Measurements from ENCODE around the gene PHACTR4.
"Not testable (repeated sequence)": the region's sequence is repeated elsewhere in the genome, so short reads cannot be mapped to it uniquely, and the experiment has no call there.

The PHACTR4 gene

GRCh38 chr1:28369371-28370238 is at the start of gene PHACTR4:
Gene PHACTR4 (plus strand): TSS chr1:28369740. CDS start chr1:28407448, 37,708 bp downstream.
- in situ Hi-C loops (cut with MboI; ENCODE audit: low sequenced_read_pairs), result no loop called here

- in situ Hi-C loops (cut with MboI; ENCODE audit: low sequenced_read_pairs), result no loop called here
Observed at GRCh38 chr1:28322194-28322593, 47.3 kb upstream of the PHACTR4 start.

GRCh38 chr1:28323720-28324119 is 45.8 kb upstream of the PHACTR4 start:
- in situ Hi-C loops (cut with MboI; ENCODE audit: low sequenced_read_pairs), result no loop called here

GRCh38 chr1:28326515-28326914 is 43.0 kb upstream of the PHACTR4 start:
- in situ Hi-C loops (cut with MboI; ENCODE audit: low sequenced_read_pairs), result no loop called here

- in situ Hi-C loops (cut with MboI; ENCODE audit: low sequenced_read_pairs), result no loop called here
Observed at GRCh38 chr1:28326984-28327383, 42.6 kb upstream of the PHACTR4 start.

GRCh38 chr1:28327431-28327830 is 42.1 kb upstream of the PHACTR4 start:
- in situ Hi-C loops (cut with MboI; ENCODE audit: low sequenced_read_pairs), result not testable (repeated sequence)

DNA sequence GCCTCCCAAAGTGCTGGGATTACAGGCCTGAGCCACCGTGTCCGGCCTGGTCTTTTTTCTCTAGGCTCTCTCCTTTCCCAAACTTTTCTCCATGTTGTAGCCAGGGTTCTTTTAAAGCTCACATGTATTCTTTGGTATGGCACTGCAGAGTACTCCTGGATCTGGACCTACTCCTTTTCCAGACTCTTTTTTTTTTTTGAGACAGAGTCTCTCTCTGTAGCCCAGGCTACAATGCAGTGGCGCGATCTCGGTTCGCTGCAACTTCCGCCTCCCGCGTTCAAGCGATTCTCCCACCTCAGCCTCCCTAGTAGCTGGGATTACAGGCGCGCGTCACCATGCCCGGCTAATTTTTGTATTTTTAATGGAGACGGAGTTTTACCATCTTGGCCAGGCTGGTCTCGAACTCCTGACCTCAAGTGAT is 41.3 kb upstream of the PHACTR4 start:
- in situ Hi-C loops (cut with MboI; ENCODE audit: low sequenced_read_pairs), result no loop called here

GRCh38 chr1:28329395-28330153 is 40.0 kb upstream of the PHACTR4 start:
- in situ Hi-C loops (cut with MboI; ENCODE audit: low sequenced_read_pairs), result no loop called here

DNA sequence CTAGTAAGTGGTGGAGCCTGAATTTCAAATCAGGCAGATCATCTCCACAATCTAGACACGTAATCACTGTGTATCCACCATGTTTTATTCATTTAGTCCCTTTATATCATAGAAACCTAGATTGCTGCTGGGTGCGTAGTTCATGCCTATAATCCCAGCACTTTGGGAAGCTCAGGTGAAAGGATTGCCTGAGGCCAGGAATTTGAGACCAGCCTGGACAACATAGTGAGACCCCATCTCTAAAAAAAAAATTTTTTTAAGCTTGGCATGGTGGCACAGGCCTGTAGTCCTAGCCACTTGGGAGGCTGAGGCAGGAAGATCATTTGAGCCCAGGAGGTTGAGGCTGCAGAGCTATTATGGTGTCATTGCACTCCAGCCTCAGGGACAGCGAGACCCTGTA is 30.6 kb upstream of the PHACTR4 start:
- in situ Hi-C loops (cut with MboI; ENCODE audit: low sequenced_read_pairs), result no loop called here

DNA sequence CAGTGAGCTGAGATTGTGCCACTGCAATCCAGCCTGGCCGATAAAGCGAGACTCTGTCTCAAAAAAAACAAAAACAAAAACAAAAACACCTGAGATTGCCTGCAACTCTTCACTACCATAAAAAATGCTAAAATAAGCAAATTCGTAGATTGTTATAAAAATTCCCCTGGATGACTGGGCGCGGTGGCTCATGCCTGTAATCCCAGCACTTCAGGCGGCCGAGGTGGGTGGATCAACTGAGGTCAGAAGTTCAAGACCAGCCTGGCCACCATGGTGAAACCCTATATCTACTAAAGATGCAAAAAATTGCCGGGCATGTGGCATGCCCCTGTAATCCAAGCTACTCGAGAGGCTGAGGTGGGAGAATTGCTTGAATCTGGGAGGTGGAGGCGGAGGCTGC is 30.0 kb upstream of the PHACTR4 start:
- in situ Hi-C loops (cut with MboI; ENCODE audit: low sequenced_read_pairs), result no loop called here

GRCh38 chr1:28340221-28340974 is 29.1 kb upstream of the PHACTR4 start:
- in situ Hi-C loops (cut with MboI; ENCODE audit: low sequenced_read_pairs), result no loop called here

DNA sequence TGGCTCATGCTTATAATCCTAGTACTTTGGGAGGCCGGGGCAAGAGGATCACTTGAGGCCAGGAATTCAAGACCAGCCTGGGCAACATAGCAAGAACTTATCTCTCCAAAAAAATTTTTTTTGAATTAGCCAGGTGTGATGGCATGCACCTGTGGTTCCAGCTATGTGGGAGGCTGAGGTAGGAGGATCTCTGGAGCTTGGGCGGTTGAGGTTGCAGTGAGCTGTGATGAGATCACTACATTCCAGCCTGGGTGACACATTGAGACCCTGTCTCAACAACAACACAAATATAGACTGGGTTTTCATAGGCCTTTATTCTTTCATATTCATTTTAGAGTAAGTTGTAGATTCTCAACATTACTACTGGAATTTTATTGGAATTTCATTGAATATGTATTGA is 27.9 kb upstream of the PHACTR4 start:
- in situ Hi-C loops (cut with MboI; ENCODE audit: low sequenced_read_pairs), result no loop called here

DNA sequence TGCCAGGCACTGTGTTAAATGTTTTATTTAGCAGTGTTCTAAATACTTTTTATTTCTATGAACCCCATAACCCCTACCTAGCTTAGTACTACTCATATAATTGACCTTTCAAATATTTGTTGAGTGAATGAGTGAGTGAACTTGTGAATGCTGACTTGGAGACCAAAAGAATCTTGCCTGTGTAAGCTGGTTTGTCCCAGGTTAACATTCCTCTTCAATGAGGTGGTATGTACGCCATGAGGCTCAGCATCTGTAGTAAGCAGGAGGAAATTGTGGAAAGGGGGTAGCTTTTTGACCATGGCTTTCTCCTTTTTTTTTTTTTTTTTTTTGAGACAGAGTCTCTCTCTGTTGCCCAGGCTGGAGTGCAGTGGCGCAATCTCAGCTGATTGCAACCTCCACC is 26.1 kb upstream of the PHACTR4 start:
- in situ Hi-C loops (cut with MboI; ENCODE audit: low sequenced_read_pairs), result no loop called here

DNA sequence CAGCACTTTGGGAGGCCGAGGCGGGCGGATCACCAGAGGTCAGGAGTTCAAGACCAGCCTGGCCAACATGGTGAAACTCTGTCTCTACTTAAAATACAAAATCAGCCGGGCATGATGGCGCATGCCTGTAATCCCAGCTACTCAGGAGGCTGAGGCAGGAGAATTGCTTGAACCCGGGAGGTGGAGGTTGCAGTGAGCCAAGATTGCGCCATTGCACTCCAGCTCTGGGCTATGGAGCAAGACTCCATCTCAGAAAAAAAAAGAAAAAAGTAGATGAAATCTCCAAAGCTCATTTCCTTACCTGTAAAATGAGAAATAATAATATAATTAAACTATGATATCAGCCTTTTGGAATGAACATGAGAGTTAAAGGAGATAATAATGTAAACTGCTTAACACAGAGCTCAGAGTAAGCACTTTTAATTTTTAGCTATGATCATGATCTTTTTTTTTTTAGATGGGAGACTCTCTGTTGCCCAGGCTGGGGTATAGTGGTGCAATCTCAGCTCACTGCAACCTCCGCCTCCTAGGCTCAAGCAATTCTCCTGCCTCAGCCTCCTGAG is 16.2 kb upstream of the PHACTR4 start:
- in situ Hi-C loops (cut with MboI; ENCODE audit: low sequenced_read_pairs), result not testable (repeated sequence)

DNA sequence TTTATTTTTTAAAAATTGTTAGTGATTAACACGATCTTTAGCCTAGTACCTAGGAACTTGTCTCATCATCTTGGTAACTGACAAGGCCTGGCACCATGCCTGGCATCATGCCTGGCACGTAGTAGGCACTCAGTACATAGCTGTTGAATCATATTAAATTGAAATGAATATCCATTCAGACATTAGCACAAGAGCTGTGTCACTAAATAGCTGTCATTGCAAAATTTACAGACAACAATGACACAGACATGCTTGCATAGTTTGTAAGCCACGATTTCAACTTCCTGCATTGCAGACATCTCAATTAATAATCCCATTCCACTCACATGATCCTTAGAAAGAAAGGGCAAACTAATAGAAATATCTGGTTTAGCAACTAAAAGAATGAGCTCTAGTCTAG is 15.4 kb upstream of the PHACTR4 start:
- in situ Hi-C loops (cut with MboI; ENCODE audit: low sequenced_read_pairs), result no loop called here

DNA sequence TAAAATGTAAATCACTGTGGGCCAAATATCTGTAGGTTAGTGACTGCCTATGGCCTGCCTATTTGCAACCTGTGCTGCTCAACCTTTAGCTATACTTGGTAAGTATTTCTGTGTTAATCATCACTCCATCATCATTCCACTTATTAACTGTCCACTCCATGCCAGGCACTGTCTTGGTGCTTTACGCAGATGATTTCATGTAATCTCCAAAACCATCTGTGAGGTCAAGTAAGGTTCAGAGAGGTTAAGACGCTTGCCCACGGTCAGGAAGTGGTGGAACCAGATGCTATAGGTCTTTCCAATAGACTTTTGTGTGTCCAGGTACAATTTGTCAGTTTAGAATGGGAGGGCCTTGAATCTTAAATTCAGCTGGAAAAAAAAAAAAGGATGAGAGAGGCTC is 10.8 kb upstream of the PHACTR4 start:
- in situ Hi-C loops (cut with MboI; ENCODE audit: low sequenced_read_pairs), result no loop called here

- in situ Hi-C loops (cut with MboI; ENCODE audit: low sequenced_read_pairs), result no loop called here
Observed at GRCh38 chr1:28359592-28360239, 9.8 kb upstream of the PHACTR4 start.

GRCh38 chr1:28364888-28365287 is 4.7 kb upstream of the PHACTR4 start:
- in situ Hi-C loops (cut with MboI; ENCODE audit: low sequenced_read_pairs), result no loop called here

- in situ Hi-C loops (cut with MboI; ENCODE audit: low sequenced_read_pairs), result no loop called here
Observed at GRCh38 chr1:28365864-28366263, 3.7 kb upstream of the PHACTR4 start.

GRCh38 chr1:28368608-28369007 is 932 bp upstream of the PHACTR4 start:
- in situ Hi-C loops (cut with MboI; ENCODE audit: low sequenced_read_pairs), result not testable (repeated sequence)
